NCI-H510A treated with DMSO at 0.1 percent for 48 hours (cell line): ENCODE data around the gene NINJ2.
A peak's percentile ranks its signal among the peaks of the same experiment; 100 is the strongest.
"Not testable (repeated sequence)": the region's sequence is repeated elsewhere in the genome, so short reads cannot be mapped to it uniquely, and the experiment has no call there.

Source experiments
- DNase-seq: peaks from one replicate; lab custom pipeline; 2025; lab: John Stamatoyannopoulos, UW

NINJ2 gene, protein sequence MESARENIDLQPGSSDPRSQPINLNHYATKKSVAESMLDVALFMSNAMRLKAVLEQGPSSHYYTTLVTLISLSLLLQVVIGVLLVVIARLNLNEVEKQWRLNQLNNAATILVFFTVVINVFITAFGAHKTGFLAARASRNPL

DNA sequence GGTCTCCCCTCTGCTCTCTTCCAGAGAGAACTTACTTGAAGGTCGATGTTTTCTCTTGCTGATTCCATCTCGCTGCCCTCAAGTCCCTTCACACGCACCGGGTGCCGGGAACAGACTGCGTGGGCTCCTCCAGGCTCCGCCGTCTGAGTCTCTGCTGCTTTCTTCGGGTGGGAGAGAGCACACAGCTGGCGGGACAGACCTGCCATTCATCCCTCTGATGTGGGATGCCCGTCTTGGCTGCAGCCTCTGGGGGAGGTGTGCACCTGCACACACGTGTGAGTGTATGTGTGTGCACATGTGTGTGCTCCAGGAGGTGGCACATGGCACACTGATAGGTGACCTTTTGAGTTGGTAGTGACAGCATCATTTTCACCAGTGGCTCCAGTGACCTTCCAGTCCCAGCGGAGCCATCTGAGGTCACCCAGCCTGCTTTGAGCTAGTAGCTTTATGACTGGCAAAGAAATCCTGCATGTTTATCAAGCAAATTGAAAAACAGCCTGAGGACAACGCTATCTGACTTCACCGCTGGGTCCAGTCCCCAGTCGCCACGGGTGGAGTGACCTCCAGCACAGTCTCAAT, at the start of gene NINJ2:
TSS of gene NINJ2 (minus strand) at position 153 of the 579 bp plus-strand sequence. CDS start at position 68, 85 bp downstream.
- DNase-seq, result no peak

DNA sequence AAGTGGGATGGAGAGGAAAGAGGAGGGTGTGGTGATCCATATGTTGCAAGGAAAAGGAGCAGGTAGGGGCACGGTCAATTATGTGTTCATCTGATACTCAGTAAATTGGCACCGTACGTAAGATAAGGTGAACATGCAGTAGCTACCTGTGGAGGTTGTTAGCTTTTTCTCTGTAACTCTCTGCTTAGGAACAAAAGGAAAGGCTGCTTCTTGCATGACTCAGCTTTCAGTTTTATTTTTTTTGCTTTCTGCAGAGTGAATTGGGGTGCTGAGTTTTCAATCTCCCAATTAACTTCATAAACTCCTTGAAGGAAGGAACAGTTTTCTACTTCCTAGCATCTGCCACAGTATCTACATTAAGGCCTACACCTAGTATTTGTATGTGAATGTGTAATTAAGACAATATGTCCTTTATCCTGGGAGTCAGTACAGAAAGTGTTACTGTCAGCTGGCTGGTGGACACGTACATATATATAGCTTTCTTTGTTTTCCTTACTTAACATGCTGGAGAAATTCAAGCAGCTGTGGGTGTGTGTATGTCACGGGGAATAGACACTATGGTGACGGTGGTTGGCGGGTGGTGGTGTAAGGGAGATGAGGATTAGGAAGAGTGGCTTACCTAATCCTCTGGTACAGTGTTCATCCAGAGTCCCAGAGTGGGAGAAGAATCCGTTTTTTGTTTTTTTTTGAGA, 49.1 kb upstream of the NINJ2 start:
- no peak for DNase-seq

DNA sequence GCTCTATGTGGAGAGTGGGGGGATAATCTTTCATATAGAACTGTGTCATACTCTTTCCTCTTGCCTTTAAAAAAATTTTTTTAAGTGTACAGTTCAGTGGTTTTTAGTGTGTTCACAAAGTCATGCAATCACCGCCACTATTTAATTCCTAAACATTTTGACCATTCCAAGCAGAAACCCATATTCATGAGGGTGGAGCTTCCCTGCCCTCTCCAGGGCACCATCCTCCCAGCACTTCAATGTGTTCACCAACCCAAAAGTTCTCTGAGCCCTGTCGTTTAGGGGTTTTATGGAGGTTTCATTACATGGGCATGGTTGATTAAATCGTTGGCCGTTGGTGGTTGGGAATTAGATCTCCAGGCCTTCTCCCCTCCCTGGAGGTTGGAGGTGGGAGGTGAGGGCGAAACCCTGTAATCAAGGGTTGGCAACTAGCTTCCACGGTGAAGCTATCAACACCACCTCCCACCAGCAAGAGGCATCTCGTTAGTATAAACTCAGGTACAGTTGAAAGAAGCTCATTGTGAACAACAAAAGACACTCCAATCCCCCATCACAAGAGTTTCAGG, 46.3 kb upstream of the NINJ2 start:
- DNase-seq, result no peak

DNA sequence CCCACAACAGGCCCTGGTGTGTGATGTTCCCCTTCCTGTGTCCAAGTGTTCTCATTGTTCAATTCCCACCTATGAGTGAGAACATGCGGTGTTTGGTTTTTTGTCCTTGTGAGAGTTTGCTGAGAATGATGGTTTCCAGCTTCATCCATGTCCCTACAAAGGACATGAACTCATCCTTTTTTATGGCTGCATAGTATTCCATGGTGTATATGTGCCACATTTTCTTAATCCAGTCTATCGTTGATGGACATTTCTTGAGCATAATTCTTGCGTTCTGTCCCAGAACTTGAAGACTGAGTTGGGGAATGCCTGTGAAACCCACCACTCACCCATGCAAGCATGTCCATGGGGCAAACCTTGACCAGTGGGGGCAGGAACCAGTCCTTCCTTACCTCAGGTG, 44.8 kb upstream of the NINJ2 start:
- not testable (repeated sequence) for DNase-seq

DNA sequence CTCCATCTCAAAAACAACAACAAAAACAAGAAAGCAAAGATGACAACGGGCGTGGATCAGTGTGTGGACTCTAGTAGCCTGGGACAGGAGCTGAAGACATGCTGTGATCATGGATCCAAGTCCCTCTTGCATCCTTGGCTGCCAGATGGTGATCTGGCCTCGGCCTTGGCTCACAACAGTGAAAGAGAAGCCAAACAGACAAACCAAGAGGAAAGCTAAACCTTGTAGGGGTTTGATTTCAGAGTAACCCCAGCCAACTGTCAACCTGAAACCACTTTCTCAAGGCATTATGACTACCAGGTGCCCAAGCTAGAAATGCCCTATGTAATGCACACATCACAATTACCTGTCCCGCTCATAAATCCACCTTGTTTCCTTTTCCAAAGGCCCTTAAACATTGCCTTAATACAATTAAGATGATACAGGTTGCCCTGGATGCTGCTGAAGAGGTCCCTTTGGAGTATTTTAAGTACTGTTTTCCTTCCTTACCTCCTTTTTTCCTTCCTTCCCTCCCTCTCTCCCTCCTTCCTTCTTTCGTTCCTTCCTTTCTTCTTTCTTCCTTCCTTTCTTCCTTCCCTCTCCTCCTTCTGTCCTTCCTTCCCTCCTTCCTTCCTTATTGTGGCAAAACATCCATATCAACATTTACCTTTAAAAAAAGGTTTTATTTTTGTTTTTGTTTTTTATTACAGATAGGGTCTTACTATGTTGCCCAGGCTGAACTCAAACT, 41.4 kb upstream of the NINJ2 start:
- DNase-seq, result no peak

DNA sequence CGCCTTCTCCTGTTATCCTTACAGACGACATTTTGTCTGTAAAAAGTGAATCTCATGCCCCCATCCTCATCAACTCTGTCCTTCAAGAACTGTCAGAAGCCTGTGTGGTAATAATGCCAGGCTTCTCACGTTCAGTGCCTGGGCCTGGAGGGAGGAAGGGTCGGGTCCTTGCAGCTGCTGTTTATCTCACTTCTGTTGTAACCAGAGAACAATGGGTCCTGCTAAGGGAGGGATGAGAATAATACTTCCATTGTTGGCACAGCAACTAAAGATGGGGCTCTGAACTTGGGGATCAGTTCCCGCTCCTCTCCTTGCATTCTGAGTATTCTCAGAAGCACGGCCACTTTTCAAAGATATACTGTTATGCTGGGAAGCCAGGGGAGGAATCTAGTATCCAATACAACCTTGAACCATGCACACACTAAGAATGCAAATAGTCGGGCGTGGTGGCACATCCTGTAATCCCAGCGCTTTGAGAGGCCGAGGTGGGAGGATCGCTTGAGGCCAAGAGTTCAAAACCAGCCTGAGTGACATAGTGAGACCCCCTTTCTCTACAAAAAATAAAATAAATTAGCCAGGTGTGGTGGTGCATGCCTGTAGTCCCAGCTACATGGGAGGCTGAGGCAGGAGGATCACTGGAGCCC, 38.8 kb upstream of the NINJ2 start:
- no peak for DNase-seq

DNA sequence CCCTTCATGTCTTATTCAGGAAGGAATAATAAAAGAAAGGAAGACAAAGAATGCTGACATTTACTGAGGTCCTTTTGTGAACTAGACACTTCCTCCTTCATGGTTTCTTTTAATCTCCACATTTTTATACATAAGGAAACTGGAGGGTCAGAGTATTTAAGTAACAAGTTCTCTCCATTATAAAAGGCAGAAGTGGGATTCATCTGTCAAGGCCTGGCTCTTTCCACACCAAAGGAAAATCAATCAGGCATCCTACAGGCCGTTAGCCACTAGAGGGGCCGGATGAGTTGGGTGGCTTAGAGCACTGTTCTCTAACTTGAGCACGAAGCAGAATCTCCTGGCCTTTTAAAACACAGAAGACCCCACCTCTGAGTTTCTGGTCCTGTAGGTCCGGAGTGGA, 36.8 kb upstream of the NINJ2 start:
- DNase-seq, result no peak

DNA sequence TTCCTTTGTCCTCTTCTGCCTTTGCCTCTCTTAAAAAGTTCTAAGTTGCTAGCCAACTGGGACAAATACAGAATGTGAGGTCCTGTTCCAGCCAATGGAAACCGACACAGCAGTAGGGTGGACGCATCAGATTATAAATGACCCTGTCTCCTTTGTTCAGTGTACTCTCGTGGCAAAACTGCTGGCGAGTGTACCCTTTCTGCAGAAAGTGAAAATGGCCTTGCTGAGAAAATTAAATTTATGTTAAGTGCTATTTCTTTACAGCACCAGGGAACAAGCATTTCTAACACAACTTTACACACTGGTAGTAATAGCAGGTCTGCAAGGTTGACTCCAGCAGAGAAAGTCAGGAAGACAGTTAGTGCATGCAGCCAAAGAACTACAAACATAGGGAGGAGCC, 35.0 kb upstream of the NINJ2 start:
- not testable (repeated sequence) for DNase-seq

DNA sequence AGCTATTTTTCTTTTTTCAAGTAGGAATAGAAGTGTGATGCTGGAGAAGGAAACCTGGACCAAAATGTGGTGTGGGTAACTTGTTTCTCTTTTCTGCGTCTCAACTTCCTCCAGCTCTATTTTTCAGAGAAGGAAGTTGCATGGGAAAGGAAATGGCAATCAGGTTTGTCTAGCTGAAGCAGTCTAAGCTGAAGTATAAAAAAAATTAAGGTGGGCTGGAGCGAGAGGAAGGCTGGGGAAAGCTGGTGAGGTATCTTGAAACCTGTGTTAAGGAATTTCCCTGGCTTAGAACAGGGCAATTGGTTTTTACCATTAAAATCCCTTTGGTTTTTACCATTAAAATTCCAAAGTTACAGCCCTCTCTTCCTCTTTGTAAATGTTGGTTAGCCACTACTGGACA, 34.2 kb upstream of the NINJ2 start:
- no peak for DNase-seq

DNA sequence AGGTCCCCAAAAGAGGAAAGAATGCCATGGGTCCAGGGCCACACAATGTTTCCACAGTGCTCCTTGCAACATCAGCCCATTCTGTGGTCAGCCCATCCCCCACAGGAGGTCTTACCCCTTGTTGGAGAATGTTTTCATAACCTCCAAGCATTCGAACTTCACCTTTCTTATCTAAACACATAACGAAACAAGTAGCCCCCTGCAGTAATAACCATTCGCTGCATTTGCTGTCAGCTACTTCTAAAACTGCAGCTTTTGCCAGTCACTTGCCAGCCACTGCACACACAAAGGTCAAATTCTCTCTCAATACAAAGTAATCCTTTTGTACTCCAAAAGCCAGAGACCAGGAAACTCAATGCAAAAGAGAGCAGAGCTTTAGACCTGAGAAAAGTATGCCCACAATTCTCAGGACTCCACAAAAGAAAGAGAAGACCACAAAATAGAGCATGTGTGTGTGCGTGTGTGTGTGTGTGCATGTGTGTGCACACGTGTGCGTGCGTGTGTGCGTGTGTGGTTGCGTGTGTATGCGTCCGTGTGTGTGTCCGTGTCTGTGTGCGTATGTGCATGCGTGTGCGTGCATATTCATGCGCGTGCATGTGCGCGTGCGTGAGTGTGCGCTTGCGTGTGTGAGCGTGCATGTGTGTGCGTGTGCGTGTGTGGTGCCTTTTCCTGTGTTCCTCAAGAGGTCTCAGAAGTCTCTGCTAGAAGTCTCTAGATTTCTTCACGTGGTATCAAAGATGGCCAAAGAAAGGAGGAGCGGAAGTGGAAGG, 31.7 kb upstream of the NINJ2 start:
- no peak for DNase-seq

DNA sequence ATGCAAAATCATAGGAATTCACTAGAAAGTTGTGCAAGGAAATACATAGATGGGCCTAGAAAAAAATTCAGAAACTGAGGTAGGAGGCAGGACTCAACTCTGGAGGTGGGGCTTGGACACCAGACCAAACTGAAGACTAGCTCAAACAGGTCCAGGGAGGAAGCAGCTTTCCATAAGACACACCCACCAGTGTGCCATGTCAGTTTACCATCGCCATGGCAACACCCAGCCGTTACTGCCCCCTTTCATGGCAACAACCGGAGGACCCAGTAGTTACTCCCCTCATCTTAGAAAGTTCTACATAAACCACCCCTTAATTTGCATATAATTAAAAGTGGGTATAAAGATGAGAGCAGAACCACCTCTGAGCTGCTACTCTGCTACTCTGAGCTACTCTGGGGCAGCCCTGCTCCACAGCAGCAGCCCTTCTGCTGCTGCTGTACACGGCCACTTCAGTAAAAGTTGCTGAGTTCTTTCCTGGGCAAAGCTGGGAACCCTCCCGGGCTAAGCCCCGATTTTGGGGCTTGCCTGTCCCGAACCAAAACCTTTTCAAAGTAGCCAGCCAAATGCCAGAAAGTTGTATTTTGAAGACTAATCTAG, 30.8 kb upstream of the NINJ2 start:
- no peak for DNase-seq

DNA sequence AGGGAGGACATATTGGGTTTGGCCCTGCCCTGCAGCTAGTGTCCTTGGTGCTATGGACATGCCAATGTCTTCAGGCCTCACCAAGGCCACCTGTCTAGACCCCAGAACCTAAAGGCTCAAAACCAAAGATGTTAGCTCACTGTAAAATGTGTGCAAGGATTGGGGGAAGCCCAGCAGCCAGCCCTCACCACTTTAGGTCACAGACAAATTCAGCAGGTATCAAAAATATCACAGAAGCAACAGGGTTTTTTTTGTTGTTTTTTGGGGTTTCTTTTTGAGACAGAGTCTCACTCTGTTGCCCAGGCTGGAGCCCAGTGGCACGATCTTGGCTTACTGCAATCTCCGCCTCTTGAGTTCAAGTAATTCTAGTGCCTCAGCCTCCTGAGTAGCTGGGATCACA, 29.0 kb upstream of the NINJ2 start:
- no peak for DNase-seq

DNA sequence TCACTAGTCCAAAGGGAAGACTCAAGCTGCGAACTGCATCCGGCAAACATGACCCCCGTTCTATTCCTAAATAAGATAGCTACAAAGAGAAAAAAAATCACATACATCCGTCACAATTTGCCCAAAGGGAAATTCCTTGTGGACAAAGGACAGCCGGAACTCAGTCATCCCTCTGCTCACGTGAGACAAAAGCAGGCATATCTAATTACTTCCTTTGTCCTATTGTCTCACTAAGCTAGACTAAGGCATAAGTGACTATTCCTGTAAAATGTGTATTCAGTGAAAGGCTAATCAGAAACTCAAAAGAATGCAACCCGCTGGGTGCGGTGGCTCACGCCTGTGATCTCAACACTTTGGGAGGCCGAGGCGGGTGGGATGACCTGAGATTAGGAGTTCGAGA, 27.2 kb upstream of the NINJ2 start:
- DNase-seq, result peak; percentile 61

DNA sequence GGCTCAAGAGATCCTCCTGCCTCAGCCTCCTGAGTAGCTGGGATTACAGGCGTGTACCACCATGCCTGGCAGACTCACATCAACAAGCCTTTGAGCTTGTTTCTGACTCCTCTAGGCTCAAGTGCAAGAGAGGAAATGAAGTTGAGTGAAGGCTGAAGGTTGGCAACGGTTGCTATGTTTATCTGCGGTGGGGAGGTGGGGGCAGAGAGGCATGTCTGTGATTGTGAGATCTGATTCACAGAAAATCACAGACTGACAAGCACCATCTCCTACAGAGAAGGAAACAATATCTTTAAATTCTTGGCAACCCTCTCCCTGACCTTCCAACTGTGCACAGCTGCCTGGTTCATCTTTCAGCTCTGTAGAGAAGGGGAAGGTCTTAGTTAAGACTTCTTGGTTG, 22.1 kb upstream of the NINJ2 start:
- DNase-seq, result no peak

DNA sequence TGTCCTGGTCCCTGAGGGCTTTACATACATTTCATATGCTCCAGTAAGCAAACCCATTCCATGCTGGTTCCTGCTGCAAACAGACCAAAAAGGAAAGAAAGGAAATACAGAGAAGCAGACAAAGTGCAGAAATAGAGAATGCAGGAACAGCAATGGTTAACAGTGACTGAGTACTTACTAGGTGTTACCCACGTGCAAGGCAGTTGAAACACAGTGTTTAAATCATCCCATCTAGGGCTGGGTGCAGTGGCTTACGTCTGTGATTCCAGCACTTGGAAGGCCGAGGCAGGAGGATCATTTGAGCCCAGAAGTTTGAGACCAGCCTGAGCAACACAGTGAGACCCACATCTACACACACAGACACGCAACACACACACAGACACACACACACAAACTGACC, 21.2 kb upstream of the NINJ2 start:
- no peak for DNase-seq

DNA sequence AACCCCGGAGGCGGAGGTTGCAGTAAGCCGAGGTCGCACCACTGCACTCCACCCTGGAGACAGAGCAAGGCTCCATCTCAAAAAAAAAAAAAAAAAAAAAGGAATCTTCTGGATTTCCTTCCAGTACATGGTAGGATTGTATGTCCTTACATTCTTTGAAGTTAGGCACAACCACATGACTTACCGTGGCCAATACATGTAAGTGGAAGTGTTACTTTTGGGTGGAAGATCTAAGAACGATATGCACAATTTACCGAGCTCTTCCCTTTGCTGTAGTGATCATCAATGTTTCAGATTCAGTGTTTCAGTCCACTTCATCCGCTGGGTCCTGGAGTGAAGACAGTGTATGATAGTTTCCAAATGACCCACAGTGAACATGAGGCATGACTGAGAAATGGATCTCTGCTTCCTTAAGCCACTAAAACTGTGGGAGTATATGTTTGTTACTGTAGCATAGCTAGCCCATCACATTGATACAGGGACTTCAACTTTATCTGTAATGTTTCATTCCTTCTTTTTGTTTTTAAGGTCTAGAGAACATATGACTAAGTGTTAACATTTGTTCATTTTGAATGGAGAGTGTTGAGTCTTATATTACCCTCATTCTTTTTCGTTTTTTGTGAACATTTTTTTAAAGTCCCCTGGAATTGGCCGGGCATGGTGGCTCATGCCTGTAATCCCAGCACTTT, 18.5 kb upstream of the NINJ2 start:
- no peak for DNase-seq

DNA sequence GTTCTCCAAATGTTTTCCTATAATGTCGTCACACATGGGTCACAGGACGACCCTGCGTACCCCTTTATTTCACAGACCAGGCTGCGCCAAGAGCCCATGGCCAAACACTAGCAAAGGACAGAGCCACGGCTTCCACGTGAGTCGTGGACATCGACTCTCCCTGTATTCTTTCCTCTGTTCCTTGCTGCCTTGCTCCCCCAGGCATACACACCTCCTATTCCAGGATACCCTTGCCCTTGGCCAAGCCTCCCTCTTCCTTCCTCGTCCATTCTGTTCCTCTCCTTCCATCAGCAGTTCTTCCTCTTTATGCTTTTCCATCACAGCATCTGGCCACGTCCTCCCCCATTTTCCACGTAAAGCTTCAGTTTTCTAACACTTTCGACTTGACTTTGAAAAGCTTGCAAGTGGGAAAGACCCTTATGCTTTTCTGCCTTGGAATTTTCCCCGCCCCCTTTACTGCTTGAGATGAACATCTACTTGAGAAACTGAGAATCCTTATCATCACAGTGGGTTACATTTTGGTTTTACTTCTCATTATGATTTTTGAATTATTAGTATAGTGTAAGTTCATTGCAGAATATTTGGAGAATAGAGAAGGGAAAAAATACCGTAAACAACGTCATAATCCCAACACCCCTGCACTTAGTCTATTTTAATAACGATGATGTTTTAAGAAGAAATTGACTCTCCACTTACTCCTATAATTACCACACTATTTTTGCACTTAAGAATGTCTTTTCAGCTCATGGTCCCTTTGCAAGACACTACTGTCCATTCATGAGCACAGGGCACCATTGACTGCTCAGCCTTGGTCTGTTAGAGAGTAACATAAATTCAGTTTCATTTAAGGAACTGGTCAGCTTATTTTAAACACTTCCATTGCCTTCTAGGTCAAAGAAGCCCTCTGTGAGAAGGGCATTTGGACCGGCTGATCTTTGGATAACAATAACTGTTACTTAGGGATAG, 15.8 kb upstream of the NINJ2 start:
- no peak for DNase-seq

DNA sequence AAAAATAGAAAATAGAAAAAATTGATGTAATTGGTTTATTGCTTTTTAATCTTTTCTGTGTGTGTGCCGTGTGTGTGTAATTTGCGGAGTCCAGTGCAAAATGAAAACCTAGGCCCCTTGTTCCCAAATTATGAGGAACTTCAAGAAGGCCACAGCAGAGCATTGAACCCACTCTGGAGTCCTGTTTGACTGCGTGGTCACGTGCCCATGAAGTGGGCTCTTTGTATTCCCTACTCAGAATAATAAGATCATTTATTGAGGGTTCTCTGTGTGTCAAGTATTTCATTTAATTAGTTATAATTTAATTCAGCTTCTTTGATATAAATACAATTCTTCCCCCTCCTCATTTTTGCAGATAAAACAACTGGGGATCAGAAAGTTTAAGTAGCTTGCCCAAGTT, 12.3 kb upstream of the NINJ2 start:
- DNase-seq, result no peak

DNA sequence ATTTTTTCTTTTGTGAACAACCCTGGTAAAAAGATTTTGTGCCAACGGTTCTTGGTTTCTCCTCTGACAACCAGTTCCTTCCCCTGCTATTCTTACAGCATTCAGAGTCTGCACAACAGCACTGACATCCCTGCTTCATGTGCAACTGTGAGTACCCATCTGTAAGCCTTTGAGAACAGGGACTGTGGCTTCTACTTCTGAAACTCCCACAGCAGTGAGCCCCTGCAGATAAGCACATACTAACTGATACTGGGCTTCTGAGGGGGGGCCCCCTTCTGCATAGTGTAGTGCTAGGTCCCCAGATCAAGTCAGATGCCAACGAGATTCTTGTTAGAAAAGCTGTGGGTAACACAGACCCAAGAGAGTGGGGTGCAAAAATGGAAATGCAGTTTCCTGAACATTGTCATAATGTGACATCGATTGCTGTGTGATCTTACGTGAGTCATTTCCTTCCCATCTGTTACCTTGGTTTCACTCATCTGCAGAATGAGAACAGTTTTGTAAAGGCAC, 11.1 kb upstream of the NINJ2 start:
- no peak for DNase-seq
